Non-pigmented ciliary epithelial cell (primary cell): Measurements from ENCODE around the gene DLGAP4.

Experiments used
- DNase-seq: peaks from one replicate; pipeline ENCODE4 v3.0.0-alpha.2; 2010; ENCODE audit warnings: low read depth

DLGAP4 gene

GRCh38 chr20:36305602-36306551 is at the start of gene DLGAP4:
TSS of gene DLGAP4 (plus strand) at chr20:36306339. CDS start at chr20:36431718, 125,379 bp downstream.
- DNase-seq: no peak

GRCh38 chr20:36259177-36260061 is 46.7 kb upstream of the DLGAP4 start:
- no peak for DNase-seq

GRCh38 chr20:36260316-36260715 is 45.8 kb upstream of the DLGAP4 start:
- DNase-seq: no peak

- DNase-seq: no peak
These were observed 44.6 kb upstream of the DLGAP4 start for GRCh38 chr20:36261389-36262105.

GRCh38 chr20:36262440-36262839 is 43.7 kb upstream of the DLGAP4 start:
- DNase-seq: no peak

- no peak for DNase-seq
These were observed 41.5 kb upstream of the DLGAP4 start for GRCh38 chr20:36264426-36265246.

GRCh38 chr20:36266189-36266588 is 40.0 kb upstream of the DLGAP4 start:
- DNase-seq: no peak

GRCh38 chr20:36267605-36268381 is 38.3 kb upstream of the DLGAP4 start:
- no peak for DNase-seq

- no peak for DNase-seq
These were observed 37.4 kb upstream of the DLGAP4 start for GRCh38 chr20:36268440-36269342.

- no peak for DNase-seq
These were observed 36.6 kb upstream of the DLGAP4 start for GRCh38 chr20:36269507-36269906.

GRCh38 chr20:36270744-36271638 is 35.1 kb upstream of the DLGAP4 start:
- no peak for DNase-seq

GRCh38 chr20:36271639-36272546 is 34.2 kb upstream of the DLGAP4 start:
- DNase-seq: no peak

GRCh38 chr20:36272547-36273220 is 33.5 kb upstream of the DLGAP4 start:
- DNase-seq: no peak

GRCh38 chr20:36273414-36274180 is 32.5 kb upstream of the DLGAP4 start:
- DNase-seq: no peak

GRCh38 chr20:36274181-36274841 is 31.8 kb upstream of the DLGAP4 start:
- no peak for DNase-seq
